GM18951 (cell line): ENCODE results near the gene NAV2.

Experiments used
- POLR2A ChIP-seq: IDR thresholded peaks from 4 replicates; pipeline ENCODE4 v1.6.1; 2011; ENCODE audit warnings: mild to moderate bottlenecking; ENCODE audit not compliant: insufficient read length, insufficient read depth; ENCODE audit errors: extremely low read depth
- in situ Hi-C: fragments of 300-500 bp; cut with MboI; formaldehyde crosslinking; loops from one replicate; pipeline ENCODE4 v1.12.0; 2022; ENCODE audit warnings: low sequenced_read_pairs, mixed read lengths, inconsistent platforms; ENCODE audit not compliant: unreplicated experiment

The NAV2 gene

DNA sequence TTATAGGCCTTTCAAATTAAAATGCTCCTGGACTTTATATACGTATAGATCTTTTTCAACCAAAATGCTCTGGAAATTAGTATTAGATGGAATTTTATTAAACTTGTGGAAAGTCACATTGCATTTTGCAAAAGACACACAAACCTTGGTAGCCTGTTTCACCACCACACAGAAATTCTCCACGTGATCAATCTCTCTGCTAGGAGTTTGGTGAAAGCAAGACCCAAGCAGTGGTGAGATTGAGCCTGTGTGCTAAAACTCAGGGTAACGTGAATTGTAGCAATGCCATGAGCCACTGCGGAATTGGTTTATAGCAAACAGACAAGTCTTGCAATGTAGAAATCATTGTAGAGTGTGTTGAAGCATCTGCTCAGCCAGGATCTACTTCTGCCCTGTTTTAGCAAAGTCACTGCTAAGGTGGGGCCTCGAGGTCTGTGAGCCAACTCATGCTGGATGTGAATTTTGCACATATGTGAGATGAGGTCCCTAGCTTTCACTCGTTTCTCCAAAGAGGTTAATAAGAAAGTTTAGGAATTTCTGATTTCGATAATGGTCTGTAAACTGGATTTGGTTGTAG, 262.9 kb downstream of the NAV2 start:
- no peak for TF ChIP-seq POLR2A
- in situ Hi-C loops = no loop called here

DNA sequence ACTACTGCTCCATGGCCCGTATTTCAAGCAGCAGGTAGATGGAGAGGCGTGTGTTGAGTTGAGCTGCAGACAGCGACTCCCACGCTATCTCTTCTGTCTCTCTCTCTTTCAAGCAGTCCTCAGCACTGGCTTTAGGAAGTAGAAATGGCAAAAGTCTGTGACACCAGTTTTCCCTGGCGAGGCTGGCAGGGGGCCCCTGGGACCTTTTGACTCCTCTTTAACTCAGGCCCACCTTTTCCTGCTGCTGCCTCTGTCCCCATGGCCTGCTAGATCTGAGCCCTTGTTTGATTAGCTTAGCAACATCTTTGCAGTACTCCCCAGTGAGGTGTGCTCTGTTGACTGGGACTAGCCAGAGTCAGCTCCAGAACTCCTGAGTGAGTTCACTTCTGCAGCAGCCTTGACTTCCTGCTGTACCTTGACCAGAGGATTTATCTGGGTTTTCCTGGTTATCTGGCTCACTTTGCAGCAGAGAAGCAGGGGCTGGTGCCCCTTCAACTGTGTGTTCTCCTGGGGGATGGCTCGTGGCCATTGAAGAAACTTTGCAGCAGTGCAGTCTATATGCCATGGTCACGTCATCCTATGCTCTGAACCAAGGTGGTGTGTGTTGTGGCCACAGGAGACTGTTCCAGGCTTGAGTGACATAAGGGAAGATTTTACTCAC, 263.8 kb downstream of the NAV2 start:
- in situ Hi-C loops = no loop called here

DNA sequence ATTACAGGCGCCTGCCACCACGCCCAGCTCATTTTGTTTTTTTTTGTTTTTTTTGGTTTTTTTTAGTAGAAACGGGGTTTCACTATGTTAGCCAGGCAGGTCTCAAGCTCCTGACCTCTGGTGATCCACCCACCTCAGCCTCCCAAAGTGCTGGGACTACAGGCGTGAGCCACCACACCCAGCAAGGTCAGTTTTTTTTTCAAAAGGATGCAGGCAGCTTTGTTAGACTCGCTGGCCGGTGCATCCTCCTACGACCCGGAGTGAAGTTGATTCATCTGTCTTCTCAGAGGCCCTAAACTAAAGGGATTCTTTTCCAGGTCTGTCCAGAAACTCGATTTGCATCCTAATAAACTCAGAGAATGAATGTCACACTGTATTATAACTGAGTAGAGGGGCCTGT, 265.3 kb downstream of the NAV2 start:
- TF ChIP-seq POLR2A = no peak
- in situ Hi-C loops = no loop called here

More for the DNA sequence above, 263.8 kb downstream of the NAV2 start:
- no peak for TF ChIP-seq POLR2A

- in situ Hi-C loops = no loop called here
- no peak for TF ChIP-seq POLR2A
These were observed 266.3 kb downstream of the NAV2 start for GRCh38 chr11:19978668-19979518.

- in situ Hi-C loops = no loop called here
- no peak for TF ChIP-seq POLR2A
These were observed 266.8 kb downstream of the NAV2 start for GRCh38 chr11:19979519-19979845.

- TF ChIP-seq POLR2A = no peak
- in situ Hi-C loops = no loop called here
These were observed 267.8 kb downstream of the NAV2 start for GRCh38 chr11:19980388-19980787.

DNA sequence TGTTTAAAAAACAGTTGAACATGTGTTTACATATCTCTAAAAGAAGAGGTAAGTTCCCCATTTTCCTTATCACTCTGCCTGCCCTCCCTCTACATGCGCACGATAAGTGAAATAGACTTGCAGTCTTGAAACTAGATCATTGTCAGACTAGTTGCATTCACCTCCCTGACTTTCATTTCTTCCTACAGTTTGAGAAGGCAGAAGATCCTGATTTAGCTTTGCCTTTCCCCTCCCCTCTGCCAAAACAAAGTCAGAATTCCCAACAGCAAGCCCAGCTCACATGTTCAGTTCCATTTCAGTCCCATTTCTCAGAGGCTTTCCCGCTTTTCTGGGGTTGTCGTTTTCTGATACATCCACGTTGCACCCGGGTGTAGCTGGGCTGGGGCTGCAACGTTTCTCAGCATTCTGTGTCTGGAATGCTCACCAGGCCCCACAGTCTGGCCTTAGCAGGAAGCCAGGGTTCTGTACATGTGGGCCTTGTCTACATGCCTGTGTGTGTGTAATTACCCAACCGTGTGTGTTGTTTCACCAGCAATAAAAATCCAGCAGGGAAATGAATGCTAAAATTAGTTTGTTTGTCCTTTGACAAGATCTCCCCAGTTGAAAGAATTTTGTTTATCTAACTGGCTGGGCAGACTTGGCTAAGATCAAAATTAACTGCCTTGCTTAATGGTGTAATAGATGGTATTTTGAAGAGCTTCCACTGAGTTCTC, 268.5 kb downstream of the NAV2 start:
- in situ Hi-C loops = no loop called here
- no peak for TF ChIP-seq POLR2A

GRCh38 chr11:19982774-19983495, 270.3 kb downstream of the NAV2 start:
- TF ChIP-seq POLR2A = no peak
- in situ Hi-C loops = no loop called here

DNA sequence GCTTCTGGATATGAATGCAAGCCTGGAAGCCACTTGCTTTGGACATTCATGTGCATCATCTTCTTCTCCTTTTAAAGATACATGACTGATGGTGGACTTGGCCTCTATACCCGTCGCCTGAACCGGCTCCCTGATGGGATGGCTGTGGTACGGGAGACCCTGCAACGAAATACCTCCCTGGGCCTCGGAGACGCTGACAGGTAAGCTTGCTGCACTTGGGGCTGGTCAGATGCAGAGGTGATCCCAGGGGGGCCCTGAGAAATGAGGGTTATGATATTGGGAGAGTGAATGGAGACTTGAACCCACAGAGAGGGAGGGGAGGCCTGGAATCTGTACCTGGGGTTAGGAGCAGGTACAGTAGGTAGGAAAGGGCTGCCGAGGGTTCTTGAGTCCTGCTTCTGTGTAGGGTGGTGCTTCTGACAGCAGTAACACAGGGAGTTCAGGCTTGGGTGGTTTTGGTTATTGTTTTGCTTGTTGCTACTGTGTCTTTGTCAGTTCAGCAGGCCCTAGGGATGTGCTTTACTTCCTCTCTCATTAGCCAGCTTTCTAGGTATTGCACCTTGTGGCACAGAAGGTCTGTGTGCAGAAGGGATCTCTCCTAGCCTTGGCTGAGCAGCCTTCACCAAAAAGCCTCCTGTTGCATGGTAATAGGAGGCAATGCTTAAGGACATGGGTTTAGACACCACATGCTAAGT, 271.6 kb downstream of the NAV2 start:
- no peak for TF ChIP-seq POLR2A
- in situ Hi-C loops = no loop called here

- in situ Hi-C loops = no loop called here
- no peak for TF ChIP-seq POLR2A
These were observed 272.5 kb downstream of the NAV2 start for GRCh38 chr11:19985111-19985510.

GRCh38 chr11:19987331-19987801, 274.7 kb downstream of the NAV2 start:
- in situ Hi-C loops = no loop called here
- TF ChIP-seq POLR2A = no peak

- TF ChIP-seq POLR2A = no peak
- in situ Hi-C loops = no loop called here
These were observed 276.0 kb downstream of the NAV2 start for GRCh38 chr11:19988598-19988997.
